ENCODE measurements around the gene FAF1. TPM values are rescaled to one million over a fixed set of nuclear protein-coding genes. Genes with fewer than 3 reads are reported as not detected.

Gene FAF1
- total RNA-seq, 4 donors from 2014 or later: 25.1 to 55.7 (median 38.8) TPM

DNA sequence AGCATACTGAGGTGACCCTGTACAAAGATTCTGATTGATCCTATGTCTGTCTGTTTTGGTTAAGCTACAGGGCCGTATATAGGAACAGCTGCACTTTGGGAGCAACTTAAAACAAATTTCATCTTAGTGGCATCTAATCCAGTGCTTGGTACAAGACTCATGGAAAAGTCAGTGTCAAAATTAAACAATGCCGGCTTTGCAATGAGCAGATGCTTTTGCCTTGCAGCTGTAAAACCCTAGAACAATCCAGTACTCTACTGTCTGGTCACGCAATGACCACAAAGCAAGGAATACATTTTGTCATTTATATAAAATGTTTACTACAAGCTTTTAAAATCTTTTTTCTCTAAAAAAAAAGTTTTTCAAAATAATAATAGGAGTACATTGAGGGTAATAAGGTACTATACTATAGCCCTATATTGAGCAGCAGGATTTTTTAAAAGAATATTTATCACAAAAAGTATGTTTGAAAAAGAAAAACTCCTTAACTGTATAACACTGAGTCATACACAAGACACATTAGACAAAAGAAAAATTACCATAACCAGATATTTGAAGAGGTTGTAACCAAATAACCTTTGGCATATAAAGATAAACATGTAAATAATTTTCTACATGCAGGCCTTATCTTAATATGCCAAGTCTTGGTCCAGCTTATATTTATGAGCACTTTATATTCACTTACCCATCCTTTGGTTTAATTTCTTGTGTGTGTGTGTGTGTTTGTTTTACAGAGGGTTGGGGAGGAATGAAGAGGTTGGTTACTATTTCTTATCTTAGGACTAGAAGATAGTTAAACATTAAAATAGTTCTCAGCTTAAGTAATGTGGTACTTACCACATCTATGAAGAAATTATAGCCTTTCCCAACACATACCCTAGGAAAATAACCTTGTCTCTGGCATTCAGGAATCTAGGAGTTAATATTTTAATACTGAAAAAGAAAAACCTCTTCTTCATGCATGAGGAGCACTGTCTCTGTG, 262.3 kb downstream of the FAF1 start:
- H3K27me3 ChIP-seq: no peaks in the 10 kb centered on the region
- no peaks in the 10 kb centered on the region for H3K9me3 ChIP-seq
- H3K4me3 ChIP-seq: no peak overlapping the region
- peaks cover 0 to 11% (median 0%) of the 10 kb centered on the region in 4 donors for H3K4me1 ChIP-seq
- no peaks in the 10 kb centered on the region for H3K36me3 ChIP-seq
- DNase-seq (ENCODE audit: low spot score in 2 of 2): no peak
- H3K27ac ChIP-seq: no peak overlapping the region
- WGBS, 2 donors: 58 to 62% methylated on average over 3 of the region's 3 CpGs
- TF ChIP-seq CTCF (IDR thresholded peaks at IDR 0.05) (no peak), EP300 (IDR thresholded peaks at IDR 0.05) (no peak), POLR2A (IDR thresholded peaks at IDR 0.05) (no peak)

GRCh38 chr1:50693829-50694228, 266.2 kb downstream of the FAF1 start:
- no peak overlapping the region for H3K4me3 ChIP-seq
- no peak overlapping the region for H3K27ac ChIP-seq
- H3K36me3 ChIP-seq: peaks cover 0 to 17% (median 0%) of the 10 kb centered on the region in 3 donors
- no peaks in the 10 kb centered on the region for H3K27me3 ChIP-seq
- WGBS, 2 donors: 78 to 79% methylated on average over 2 of the region's 2 CpGs
- no peak for DNase-seq (ENCODE audit: low spot score in 2 of 2)
- TF ChIP-seq POLR2A (IDR thresholded peaks at IDR 0.05): no peak
- TF ChIP-seq EP300 (IDR thresholded peaks at IDR 0.05): no peak
- no peak for TF ChIP-seq CTCF (IDR thresholded peaks at IDR 0.05)
- H3K9me3 ChIP-seq: no peaks in the 10 kb centered on the region
- H3K4me1 ChIP-seq: no peaks in the 10 kb centered on the region

DNA sequence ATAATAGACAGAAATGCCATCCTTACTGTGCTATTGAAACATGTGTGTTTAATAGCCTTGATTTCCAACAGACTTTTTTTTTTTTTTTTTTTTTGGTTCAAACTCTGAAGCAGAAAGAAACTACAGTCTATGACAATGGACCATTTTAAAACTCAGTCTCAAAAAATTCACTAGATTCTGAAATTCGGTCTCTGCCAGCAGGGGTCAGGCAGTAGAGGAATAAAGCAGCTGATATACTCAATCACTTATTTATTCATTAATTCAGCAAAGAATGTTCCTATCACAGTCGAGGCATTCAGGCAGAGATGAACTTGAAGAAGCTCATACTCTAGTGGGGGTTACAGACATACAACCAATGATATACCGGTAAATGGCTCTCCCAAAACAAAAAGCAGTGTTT, 275.9 kb downstream of the FAF1 start:
- Histone ChIP-seq H3K4me1 (no peaks in the 10 kb centered on the region), H3K36me3 (peaks cover 0 to 12% (median 0%) of the 10 kb centered on the region in 3 donors), H3K27me3 (no peaks in the 10 kb centered on the region), H3K9me3 (no peaks in the 10 kb centered on the region), H3K4me3 (no peak overlapping the region), H3K27ac (no peak overlapping the region)
- TF ChIP-seq EP300 (IDR thresholded peaks at IDR 0.05) (no peak), CTCF (IDR thresholded peaks at IDR 0.05) (no peak), POLR2A (IDR thresholded peaks at IDR 0.05) (no peak)
- WGBS, 2 donors: 56 to 60% methylated on average over 3 of the region's 3 CpGs
- no peak for DNase-seq (ENCODE audit: low spot score in 2 of 2)

GRCh38 chr1:50681931-50682330, 278.1 kb downstream of the FAF1 start:
- DNase-seq (ENCODE audit: low spot score in 2 of 2): no peak
- no peaks in the 10 kb centered on the region for H3K4me1 ChIP-seq
- no peak for TF ChIP-seq POLR2A (IDR thresholded peaks at IDR 0.05)
- TF ChIP-seq EP300 (IDR thresholded peaks at IDR 0.05): no peak
- TF ChIP-seq CTCF (IDR thresholded peaks at IDR 0.05): no peak
- H3K36me3 ChIP-seq: no peaks in the 10 kb centered on the region
- no peak overlapping the region for H3K27ac ChIP-seq
- no peaks in the 10 kb centered on the region for H3K9me3 ChIP-seq
- H3K4me3 ChIP-seq: no peak overlapping the region
- WGBS, 2 donors: 98 to 100% methylated on average over 3 of the region's 3 CpGs
- H3K27me3 ChIP-seq: no peaks in the 10 kb centered on the region

DNA sequence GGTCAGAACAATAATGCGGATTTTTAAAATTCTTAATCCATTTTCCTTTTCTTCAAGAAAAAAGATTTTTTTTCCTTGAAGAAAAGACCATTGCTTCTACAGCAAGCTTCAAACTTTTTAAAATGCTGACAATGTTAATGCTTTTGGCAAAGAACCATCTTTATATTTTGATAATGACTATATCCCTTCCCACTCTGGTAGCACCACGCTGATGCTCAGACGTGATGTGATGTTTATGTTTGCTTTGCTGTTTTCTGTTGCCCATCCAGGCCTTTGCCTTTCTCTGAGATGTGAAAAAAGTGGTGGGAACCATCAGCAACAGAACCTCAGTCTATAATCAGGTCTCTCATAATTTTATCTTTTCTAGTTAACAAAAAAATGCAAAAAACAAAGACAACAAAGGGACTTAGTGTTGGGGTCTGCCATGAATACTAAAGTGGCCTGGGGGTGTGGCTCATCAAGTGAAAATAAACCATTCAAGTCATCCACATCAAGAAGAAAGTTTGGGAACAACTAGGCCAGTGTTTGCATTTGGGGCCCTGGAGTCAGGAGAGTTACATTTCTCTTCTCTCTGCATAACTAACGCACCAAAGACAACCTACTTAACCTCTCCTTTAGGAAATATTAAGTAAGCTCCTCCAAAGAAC, 292.2 kb downstream of the FAF1 start:
- DNase-seq (ENCODE audit: low spot score in 2 of 2): no peak
- WGBS, 2 donors: 25 to 36% methylated on average over 4 of the region's 4 CpGs
- H3K4me1 ChIP-seq: peaks cover 0 to 31% (median 9%) of the 10 kb centered on the region in 4 donors

More for the DNA sequence above, 292.2 kb downstream of the FAF1 start:
- no peaks in the 10 kb centered on the region for H3K27me3 ChIP-seq
- no peak overlapping the region for H3K4me3 ChIP-seq
- TF ChIP-seq POLR2A (IDR thresholded peaks at IDR 0.05) (no peak), CTCF (IDR thresholded peaks at IDR 0.05) (no peak), EP300 (IDR thresholded peaks at IDR 0.05) (no peak)
- H3K27ac ChIP-seq: peak overlapping the region in 1 of 4 donors; percentile 26
- peaks cover 0 to 2% (median 0%) of the 10 kb centered on the region in 3 donors for H3K36me3 ChIP-seq
- H3K9me3 ChIP-seq: no peaks in the 10 kb centered on the region

Measured in tibial nerve (tissue), 4 donors.